COLO668 (cell line): ENCODE data around the gene USP15.

Experiments
- DNase-seq: peaks from one replicate; lab custom pipeline; 2025; ENCODE audit not compliant: unreplicated experiment; lab: John Stamatoyannopoulos, UW

USP15 gene

DNA sequence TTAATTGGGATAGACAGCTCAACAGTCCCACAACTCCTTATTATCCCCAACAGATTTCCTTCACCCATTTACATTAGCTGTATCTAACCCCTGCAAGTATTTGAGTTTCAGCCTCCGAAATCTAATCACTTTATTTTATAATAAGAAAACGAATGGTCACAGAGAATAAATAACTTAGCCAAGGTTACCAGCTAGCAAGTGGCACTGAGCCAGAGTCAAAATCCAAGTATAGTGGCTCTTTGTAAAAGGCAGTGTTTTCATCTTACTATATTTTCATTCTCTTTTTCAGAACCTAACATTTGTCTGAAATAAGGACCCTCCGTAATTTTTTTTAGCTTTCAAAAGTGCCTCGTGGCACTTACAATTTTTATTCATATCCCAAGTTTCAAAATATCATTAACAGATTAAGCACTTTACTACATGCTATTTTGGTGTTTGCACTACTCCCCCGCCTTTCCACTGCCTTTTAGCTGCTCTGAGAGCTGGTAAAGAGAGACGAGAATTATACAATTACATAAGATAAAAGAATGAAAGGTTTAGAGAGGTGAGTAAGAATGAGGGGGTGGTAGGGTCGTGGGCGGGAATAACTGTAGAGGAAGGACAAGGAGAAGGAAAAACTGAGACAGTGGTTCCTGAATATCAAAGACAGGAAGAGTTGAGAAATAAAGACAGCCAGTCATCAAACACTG, 3.7 kb upstream of the USP15 start:
- DNase-seq: no peak

DNA sequence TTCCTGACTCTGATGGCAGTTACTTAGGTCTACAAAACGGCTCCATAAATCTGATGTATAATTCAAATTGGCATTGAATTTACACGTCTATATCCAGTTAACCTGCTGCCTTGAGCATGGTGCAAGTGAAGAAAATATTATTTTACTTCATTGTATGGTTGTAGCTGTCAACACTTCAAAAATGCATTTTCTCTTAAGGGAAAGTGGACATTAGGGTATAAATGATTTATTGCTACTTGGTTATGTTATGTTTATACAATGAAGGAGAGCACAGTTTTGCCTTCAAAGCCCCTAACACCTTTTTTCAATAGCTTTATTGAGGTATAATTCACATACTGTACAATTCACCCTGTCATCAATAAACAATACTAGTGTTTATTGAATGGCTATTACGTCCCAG, 2.0 kb upstream of the USP15 start:
- DNase-seq: no peak

DNA sequence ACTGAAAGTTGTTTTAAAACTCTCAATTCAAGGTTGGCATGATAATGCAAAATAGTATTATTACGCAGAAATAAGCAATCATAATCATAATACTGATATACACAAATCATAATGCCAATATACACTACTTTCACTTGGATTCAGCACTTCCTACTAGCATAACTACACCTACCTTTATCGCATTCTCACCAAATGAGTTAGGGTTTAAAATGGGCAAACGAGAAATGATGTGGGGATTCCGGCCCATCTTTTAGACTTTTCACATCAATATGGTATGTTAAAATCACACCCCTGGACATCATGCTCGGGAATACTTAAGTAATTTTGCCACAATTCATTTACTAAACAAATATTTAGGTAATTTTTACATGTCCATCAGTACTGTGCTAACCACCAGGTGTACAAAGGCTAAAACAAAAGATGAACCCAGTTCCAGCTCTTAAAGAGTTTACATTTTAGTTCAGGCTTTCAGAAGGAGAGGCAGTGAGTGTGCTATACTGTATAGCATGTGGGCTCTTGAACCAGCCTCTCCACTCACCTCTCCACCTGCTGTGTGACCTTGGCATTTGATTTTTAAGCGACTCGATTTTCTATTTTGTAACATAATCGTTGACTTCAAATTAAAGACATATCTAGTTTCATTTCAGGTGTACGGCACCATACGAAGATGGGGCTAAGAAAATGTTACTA, 1.1 kb upstream of the USP15 start:
- DNase-seq: peak; percentile 29

DNA sequence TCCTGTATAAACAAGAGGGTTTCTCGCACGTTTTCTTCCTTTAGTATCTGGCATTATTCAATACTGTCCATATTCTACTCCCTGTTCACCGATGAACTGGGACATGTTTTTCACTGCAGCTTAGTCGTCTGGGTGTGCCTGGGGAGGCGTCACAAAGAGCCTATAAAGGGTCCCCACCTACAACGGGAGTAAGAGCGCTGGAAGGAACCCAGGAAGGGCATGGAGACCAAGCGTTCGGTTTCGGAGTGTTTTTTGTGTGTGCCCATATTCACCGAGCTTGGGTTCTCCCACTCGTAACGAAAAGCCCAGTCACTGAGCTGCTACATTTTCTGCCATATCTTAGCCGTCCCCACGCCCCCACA, 592 bp upstream of the USP15 start:
- DNase-seq: no peak

DNA sequence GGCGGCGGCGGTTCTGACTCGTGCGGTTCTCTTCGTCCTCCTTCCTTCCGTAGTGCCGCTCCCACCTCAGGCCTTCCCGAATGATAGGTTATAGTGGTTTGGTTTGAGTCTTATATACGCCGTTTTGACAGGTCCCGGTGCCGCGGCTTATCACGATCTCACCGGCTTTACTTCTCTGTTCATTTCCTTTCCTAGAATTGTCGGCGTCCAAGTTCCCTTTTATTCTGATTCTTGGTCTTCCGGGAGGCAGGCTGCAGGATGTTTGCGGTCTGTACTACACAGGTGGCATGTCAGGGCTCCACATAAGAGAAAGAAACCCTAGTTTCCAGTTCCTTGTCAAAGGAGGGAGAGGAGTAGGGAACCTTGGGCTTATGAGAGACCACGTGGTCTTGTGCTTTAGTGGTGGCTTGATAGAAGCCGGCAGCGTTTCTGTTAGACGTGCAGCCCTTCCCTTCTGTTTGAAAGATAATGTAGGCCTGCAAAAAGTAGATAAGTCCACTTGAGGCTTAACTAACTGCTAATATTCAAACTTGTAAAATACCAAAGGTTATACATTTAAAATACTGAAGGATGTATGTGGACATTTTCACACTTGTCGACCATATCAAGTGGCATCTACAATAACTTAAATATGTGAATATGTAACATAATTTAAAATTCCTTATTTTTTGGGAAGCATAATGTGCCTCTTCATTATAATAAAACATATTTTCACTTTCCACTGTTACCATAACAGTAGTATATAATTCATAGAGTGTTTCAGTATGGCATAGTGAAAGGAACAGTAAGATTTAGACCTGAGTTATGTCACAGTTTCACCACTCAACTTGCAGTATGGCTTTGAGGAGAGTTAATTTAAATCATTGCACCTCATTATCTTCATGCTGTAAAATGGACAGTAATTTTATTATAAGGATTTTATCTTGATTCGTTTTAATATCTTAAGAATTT, 804 bp downstream of the USP15 start:
- peak; percentile 49 for DNase-seq

DNA sequence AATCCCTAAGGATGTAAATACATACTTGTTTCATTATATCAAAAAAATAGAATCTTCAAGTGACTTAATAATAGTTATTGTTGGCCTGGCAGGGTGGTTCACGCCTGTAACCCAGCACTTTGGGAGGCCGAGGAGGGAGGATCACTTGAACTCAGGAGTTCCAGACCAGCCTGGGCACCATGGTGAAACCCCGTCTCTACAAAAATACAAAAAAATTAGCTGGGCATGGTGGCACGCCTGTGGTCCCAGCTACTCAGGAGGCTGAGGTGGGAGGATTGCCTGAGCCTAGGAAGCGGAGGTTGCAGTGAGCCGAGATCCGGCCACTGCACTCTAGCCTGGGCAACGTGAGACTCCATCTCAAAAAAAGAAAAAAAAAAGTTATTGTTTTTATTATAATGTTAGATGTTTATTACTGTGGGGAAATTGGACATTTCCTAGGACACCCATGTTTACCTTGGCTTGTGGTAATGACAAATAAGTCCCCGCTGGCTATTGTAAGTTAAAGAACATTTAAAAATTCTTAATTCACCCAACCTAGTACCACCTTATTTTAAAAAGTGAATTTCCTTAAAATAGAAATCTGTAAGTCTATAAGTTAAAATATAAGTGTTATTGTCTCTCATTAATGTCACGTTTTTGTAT, 1.8 kb downstream of the USP15 start:
- DNase-seq: no peak

DNA sequence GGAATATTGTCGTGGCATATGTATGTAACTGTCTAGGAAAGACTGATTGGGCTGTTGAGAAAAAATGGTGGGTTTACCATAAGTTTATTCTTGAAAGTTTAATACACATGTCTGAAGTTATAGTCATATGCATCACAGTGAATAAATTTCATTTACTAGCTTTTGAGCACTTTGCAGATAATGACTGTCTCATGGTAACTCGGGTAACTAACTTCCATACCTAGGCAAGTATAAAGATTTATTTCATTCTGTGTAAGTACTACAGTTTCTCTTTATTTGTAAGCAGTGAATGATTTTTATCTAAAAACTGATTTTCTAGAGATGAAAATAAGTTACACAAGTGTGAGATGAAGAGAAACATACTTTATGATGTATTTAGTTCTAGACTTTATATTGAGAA, 3.0 kb downstream of the USP15 start:
- no peak for DNase-seq

DNA sequence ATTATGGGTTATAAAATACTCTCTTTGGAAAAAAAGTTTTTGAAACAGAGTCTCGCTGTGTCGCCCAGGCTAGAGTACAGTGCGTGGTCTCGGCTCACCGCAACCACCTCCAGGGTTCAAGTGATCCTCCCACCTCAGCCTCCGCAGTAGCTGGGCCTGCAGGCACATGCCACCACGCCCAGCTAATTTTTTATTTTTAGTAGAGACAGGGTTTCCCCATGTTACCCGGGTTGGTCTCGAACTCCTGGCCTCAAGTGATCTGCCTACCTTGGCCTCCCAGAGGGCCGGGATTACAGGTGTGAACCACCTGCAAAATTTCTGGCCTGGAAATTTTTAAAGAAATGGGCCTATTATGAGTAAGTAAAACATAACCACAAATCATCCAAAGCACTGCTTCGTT, 3.8 kb downstream of the USP15 start:
- DNase-seq: no peak

DNA sequence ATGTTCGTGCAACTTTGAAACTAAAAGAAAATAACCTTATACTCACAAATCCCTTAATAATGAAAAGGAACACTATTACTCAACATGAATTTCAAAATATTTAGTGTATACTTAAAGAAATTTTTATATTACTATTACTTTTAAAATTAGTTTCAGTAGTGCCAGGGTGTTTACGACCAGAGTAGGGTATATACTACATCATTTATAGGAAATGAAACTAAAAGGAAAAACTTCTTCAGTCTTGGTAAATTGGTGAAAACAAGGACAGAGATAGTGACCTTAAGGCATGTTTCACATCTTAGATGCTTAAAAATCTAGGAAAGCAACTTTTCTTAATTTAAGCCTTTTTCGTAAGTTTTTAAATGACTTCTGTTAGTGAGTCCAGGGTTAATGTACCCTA, 4.5 kb downstream of the USP15 start:
- no peak for DNase-seq

DNA sequence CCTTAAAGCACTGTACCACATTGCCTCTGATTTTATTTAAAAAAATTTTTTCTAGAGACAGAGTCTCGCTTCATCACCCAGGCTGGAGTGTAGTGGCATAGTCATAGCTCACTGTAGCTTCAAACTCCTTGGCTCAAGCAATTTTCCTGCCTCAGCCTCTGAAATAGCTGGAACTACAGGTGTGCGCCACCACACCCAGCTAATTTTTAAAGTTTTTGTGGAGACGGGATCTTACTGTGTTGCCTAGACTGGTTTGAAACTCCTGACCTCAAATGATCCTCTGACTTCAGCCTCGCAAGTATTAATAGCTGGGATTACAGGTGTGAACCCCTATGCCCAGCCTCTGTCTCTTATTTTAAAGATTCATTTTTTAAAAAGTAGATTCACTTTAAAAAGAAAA, 5.3 kb downstream of the USP15 start:
- DNase-seq: no peak

DNA sequence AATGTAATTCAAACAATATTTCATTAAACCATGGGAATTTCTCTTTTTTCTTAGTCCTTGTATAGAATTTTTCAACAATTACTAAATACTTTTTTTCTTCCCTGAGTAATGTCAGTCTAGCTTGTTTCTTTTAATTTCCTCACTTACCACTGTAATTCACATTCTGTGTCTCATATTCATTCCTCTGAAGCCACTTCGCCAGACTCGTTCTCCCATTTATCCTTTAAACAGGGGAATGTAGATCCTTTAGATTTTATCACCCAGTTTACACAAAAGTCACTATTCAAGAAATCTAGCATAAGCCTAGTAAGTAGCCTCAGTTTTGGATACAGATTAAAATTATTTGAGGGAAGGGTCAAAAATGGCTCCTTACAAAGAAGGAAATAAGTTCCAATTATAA, 6.8 kb downstream of the USP15 start:
- no peak for DNase-seq

DNA sequence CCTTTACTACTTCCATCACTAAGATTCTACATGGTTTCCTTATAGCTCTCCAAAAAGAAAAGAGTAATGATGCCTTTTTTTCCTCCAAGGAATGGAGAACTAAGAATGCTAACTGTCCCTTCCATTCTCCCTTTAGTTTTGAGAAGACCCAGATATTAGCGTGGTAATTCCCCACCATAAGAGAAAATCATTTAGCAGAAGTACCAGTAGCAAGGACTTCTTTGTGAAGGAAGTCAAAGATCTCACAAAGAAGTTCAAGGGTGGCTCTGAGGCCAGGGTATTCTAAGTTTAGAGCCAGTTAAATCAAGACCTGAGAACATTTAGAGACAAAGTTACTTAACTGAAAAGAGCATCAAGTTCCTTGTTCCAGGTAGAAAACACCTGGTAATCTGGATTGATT, 7.3 kb downstream of the USP15 start:
- no peak for DNase-seq

DNA sequence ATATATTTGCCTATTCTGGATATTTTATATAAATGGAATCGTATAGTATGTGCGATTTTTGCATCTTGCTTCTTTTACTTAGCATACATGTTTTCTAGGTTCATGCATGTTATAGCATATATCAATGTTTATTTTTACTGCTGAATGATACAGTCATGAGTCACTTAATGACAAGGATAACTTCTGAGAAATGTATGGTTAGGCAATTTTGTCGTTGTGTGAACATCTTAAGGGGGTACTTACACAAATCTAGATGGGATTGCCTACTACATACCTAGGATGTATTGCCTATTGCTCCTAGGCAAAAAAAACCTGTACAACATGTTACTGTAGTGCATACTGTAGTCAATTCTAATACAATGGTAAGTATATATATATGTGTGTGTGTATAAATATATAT, 8.8 kb downstream of the USP15 start:
- no peak for DNase-seq

DNA sequence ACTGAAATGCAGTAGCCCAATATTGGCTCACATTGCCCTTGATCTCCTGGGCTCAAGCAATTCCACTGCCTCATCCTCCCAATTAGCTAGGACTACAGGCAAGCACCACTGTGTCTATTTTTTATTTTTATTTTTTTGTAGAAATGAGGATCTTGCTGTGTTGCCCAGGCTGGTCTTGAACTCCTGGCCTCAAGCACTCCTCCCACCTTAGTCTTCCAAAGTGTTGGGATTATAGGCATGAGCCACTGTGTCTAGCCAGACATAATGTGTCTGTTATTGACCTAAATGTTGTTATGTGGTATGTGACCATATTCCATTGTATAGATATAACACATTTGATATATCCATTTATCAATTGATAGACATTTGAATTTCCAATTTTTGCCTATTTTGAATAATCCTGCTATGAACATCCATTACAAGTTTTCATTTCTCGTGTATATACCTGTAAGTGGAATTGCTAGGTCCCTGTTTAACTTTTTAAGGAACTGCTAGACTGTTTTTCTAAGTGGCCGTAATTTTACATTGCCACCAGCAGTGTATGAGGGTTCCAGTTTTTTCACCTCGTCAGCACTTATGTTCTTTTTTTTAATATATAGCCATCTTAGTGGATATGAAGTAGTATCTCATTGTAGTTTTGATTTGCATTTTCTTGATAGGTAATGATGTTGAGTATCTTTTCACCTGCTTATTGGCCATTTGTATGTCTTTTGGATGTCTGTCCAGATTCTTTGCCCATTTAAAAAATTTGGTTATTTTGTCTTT, 9.4 kb downstream of the USP15 start:
- DNase-seq: no peak

DNA sequence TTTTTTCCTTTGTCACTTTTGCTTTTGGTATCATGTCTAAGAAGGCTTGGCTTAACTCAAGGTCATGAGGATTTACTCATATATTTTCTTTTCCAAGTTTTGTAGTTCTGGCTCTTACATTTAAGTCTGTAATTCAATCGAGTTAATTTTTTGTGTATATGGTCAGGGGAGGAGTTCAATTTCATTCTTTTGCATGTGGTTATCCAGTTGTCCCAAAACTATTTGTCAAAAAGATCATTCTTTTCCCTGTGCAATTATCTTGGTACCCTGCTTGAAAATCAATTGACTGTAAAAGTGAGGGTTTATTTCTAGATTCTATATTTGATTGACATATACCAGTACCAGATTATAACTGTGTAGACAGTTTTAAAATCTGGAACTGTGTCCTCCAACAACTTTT, 10.2 kb downstream of the USP15 start:
- no peak for DNase-seq

DNA sequence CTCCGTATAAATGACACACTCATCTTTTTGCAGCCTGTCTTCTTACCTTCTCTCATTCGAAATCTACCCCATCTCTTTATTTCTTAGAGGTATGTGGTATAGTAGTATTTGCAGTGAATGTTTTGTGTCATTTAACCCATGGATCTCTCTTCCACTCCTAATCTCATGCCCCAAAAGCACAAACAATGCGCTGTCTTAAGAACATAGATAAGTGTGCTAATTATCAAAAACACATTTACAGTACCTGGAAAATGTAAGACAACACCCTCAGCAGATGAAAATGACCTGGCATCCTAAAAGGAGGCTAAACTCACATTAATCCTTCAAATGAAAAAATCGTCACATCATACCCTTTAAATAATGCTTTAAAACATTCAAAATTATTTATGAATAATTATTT, 10.7 kb downstream of the USP15 start:
- DNase-seq: no peak

DNA sequence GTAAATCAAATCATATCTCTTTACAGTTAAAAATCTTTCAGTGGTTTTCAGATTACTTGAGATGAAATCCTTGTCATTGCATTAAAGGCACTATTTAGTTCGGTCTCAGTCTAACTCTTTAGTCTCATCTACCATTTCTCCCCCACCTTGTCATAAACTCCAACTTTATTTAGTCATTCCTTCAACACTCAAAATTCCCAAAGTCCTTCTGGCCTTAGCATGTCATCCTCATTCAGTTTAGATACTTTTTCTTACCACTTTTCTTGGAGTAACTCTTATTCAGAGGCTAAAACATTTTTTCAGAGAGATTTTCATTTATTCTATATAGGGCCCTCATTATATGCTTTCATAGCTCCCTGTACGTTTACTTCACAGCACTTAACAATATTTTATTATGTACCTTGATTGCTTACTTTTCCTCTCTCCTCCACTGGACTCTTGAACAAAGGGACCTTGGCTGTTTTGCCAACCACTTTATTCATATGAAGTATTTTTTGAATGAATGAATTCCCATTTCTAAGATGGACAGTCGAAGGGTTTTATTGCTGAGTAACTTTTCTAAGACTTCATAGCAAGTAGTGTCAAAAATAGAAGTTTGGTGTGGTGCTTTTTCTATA, 12.8 kb downstream of the USP15 start:
- DNase-seq: no peak

DNA sequence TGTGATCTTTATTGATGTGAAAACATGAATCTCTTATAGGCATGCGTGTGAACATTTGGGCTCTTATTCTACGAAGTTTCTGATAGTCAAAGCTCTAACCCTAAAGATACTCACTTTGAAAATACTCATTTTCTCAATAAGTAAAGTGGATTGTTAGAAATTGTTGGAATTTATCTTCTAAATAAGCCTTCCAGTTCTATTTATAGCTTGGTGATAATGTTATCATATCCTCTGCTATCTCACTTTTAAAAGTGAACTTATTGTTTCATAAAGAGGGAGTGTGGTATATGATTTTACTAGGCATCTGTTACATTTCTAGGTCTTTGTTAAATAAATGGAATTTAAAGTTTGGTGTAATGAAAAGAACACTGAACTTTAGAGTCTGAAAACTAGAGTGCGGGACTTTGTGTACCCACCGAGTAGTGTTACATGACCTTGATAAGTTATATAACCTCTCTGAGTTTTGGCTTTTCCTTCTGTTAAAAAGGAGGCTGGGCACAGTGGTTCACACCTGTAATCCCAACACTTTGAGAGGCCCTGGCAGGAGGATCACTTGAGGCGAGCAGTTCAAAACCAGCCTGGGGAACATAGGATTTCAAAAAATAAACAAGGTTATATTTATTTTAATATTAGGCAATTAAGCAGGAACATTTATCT, 13.6 kb downstream of the USP15 start:
- DNase-seq: no peak

DNA sequence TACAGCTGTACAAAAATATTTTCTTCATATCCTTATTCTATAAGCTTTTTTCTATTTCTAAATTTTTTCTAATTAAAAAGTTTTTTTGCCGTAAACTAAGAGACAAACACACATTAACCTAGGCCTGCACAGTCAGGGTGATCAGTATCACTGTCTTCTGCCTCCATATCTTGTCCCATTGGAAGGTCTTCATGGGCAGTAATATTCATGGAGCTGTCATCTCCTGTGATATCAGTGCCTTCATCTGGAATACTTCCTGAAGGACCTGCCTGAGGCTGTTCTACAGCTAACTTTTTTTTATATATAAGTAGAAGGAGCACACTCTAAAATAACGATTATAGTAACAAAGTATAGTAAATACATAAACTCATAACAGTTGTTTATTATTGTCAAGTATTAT, 17.8 kb downstream of the USP15 start:
- DNase-seq: no peak

DNA sequence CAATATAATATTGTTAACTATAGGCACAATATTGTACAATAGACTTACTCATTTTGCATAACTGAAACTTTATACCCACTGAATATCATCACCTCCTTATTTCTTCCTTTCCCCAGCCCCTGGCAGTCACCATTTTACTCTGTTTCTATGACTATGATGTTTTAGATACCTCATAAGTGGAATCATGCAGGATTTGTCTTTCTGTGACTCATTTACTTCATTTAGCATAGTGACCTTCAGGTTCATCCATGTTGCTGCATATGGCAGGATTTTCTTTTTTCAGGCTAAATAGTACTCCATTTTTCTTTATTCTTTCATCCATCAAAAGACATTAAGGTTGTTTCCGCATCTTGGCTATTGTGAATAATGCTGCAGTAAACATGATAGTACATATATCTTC, 18.9 kb downstream of the USP15 start:
- DNase-seq: no peak
